ENCODE results near the gene OR6B1.
"Not testable (repeated sequence)": the region's sequence is repeated elsewhere in the genome, so short reads cannot be mapped to it uniquely, and the experiment has no call there.

OR6B1 gene

DNA sequence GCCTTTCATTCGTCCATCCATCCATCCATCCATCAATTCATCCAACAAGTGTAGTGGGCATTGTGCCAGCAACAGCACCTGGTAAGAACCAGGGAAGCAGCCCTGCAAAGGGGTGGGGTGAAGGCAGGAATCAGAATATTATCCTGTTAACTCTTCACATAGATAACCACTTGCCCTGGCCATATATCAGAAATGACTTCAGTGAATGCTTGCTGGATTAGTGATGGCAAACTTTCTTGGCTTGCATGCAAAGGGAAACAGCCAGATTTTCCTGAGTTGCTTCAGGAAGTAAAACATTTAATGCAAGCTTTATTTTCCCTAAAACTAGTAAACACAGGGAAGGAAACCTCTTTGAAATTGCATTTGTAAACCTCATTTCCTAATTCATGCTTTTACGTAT lies 49.4 kb downstream of the OR6B1 start:
- DNase-seq, result no peak

DNA sequence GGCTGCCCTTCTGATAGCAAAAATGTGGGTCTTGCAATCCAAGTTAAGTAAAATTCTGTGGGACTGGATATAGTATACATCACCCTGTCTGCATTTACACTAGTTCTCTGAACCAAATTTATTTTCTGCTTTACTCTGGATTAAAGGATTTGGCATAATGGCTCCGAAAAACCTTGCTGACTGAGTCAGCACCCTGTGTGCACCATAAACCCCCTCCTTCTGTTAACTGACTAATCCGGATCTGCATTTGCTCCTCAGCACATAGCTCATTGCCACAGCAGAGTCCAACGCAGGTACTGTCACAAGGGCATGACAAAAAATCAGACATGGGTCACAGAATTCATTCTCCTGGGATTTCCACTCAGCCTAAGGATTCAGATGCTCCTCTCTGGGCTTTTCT lies 50.0 kb downstream of the OR6B1 start:
- no peak for DNase-seq

DNA sequence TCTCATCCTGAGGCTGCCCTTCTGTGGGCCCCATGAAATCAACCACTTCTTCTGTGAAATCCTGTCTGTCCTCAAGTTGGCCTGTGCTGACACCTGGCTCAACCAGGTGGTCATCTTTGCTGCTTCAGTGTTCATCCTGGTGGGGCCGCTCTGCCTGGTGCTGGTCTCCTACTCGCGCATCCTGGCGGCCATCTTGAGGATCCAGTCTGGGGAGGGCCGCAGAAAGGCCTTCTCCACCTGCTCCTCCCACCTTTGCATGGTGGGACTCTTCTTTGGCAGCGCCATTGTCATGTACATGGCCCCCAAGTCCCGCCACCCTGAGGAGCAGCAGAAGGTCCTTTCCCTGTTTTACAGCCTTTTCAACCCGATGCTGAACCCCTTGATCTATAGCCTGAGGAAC lies 50.8 kb downstream of the OR6B1 start:
- not testable (repeated sequence) for DNase-seq

DNA sequence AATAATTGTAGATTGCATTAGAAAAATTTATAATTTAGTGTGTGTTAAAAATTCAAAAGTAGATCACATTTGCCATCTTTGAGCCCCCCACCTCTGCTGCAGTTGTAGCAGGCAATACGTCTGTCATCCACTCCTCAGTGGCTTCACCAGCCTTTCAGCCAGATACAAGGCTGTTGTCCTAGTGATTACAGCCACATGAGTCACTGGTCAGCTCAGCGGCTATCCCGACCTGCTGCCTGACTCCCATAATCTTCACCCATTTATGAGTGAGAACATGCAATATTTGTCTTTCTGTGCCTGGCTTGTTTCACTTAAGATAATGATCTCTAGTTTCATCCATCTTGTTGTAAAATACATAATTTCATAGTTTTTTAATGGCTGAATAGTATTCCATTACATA lies 57.8 kb downstream of the OR6B1 start:
- DNase-seq, result no peak

Measured in right hindlimb (tissue), 1 donor.